Loucy (cell line): ENCODE results near the gene LRRK1.

Experiments
- H2AFZ ChIP-seq: fragments of 200-600 bp; sonication (generic); 2 replicates; pipeline ENCODE4 v1.6.0; 2016; ENCODE audit warnings: antibody characterized with exemption, mild to moderate bottlenecking, low read length, moderate library complexity
- H3F3A ChIP-seq: fragments of 200-600 bp; 2 replicates; pipeline ENCODE4 v1.6.0; 2016; ENCODE audit warnings: antibody characterized with exemption, low read depth, mild to moderate bottlenecking
- H3K27me3 ChIP-seq: fragments of 200-600 bp; sonication (generic); 2 replicates; pipeline ENCODE4 v1.6.1; 2014; ENCODE audit warnings: low read length, mild to moderate bottlenecking; ENCODE audit not compliant: insufficient read depth, poor library complexity, severe bottlenecking
- H3K36me3 ChIP-seq: fragments of 200-600 bp; sonication (generic); 2 replicates; pipeline ENCODE4 v1.6.1; 2016; ENCODE audit warnings: low read length; ENCODE audit not compliant: insufficient read depth
- H3K4me1 ChIP-seq: fragments of 200-600 bp; sonication (generic); 2 replicates; pipeline ENCODE4 v1.5.1; 2014; ENCODE audit warnings: low read length, mild to moderate bottlenecking; ENCODE audit not compliant: insufficient read depth, poor library complexity, severe bottlenecking
- H3K4me2 ChIP-seq: fragments of 200-600 bp; sonication (generic); 2 replicates; pipeline ENCODE4 v1.6.0; 2014; ENCODE audit warnings: antibody characterized with exemption, low read length, low read depth, mild to moderate bottlenecking; ENCODE audit not compliant: poor library complexity, severe bottlenecking
- H3K4me3 ChIP-seq: fragments of 200-600 bp; sonication (generic); 2 replicates; pipeline ENCODE4 v1.5.1; 2014; ENCODE audit warnings: low read length, mild to moderate bottlenecking, mixed read lengths; ENCODE audit not compliant: poor library complexity, severe bottlenecking
- H3K79me2 ChIP-seq: fragments of 200-600 bp; sonication (generic); 2 replicates; pipeline ENCODE4 v1.6.1; 2014; ENCODE audit warnings: low read length; ENCODE audit not compliant: insufficient read depth
- H3K9ac ChIP-seq: fragments of 200-600 bp; sonication (generic); 2 replicates; pipeline ENCODE4 v1.6.0; 2014; ENCODE audit warnings: mild to moderate bottlenecking, low read depth, low read length, moderate library complexity; ENCODE audit not compliant: poor library complexity, severe bottlenecking
- H3K9me2 ChIP-seq: fragments of 200-600 bp; sonication (generic); replicated peaks from 2 replicates; pipeline ENCODE4 v1.6.1; 2016; ENCODE audit warnings: low read depth, low read length, mixed read lengths
- H3K9me3 ChIP-seq: fragments of 200-600 bp; sonication (generic); 2 replicates; pipeline ENCODE4 v1.6.1; 2014; ENCODE audit warnings: mild to moderate bottlenecking, antibody characterized with exemption, low read length, low read depth; ENCODE audit not compliant: insufficient read depth
- H4K20me1 ChIP-seq: fragments of 200-600 bp; sonication (generic); 2 replicates; pipeline ENCODE4 v1.6.0; 2014; ENCODE audit warnings: antibody characterized with exemption, low read length, mild to moderate bottlenecking; ENCODE audit not compliant: insufficient read depth, poor library complexity, severe bottlenecking
- CTCF ChIP-seq: fragments of 200-600 bp; sonication (generic); conservative IDR thresholded peaks from 2 replicates; pipeline ENCODE4 v1.5.1; 2014; ENCODE audit warnings: mild to moderate bottlenecking, antibody characterized with exemption, low read length
- EZH2phosphoT487 ChIP-seq: fragments of 200-600 bp; IDR thresholded peaks from 2 replicates; pipeline ENCODE4 v1.6.1; 2018; ENCODE audit warnings: antibody characterized with exemption, mild to moderate bottlenecking, moderate library complexity, borderline replicate concordance

The LRRK1 gene

GRCh38 chr15:101064795-101065569 lies 145.8 kb downstream of the LRRK1 start:
- H3K36me3 ChIP-seq = no peaks in the 10 kb centered on the region
- no peak overlapping the region for H2AFZ ChIP-seq
- no peaks in the 10 kb centered on the region for H3K27me3 ChIP-seq
- no peaks in the 10 kb centered on the region for H3K9me3 ChIP-seq
- H3K79me2 ChIP-seq = no peaks in the 10 kb centered on the region
- H4K20me1 ChIP-seq = no peaks in the 10 kb centered on the region
- TF ChIP-seq EZH2phosphoT487 = no peak
- no peak for TF ChIP-seq CTCF
- H3K9ac ChIP-seq = no peak overlapping the region
- no peaks in the 10 kb centered on the region for H3F3A ChIP-seq
- peaks cover 10% of the 10 kb centered on the region for H3K4me1 ChIP-seq
- no peak overlapping the region for H3K4me3 ChIP-seq
- H3K4me2 ChIP-seq = no peak overlapping the region
- no peaks in the 10 kb centered on the region for H3K9me2 ChIP-seq

- Histone ChIP-seq H3K4me3 (no peak overlapping the region), H2AFZ (no peak overlapping the region), H4K20me1 (no peaks in the 10 kb centered on the region), H3K9me3 (no peaks in the 10 kb centered on the region), H3K27me3 (no peaks in the 10 kb centered on the region), H3K79me2 (no peaks in the 10 kb centered on the region), H3K36me3 (no peaks in the 10 kb centered on the region), H3K9ac (no peak overlapping the region), H3K4me2 (no peak overlapping the region), H3K4me1 (peaks cover 17% of the 10 kb centered on the region), H3K9me2 (no peaks in the 10 kb centered on the region), H3F3A (no peaks in the 10 kb centered on the region)
- no peak for TF ChIP-seq EZH2phosphoT487
- TF ChIP-seq CTCF = no peak
Measured at GRCh38 chr15:101065570-101066221, 146.5 kb downstream of the LRRK1 start.

GRCh38 chr15:101066501-101067408 lies 147.6 kb downstream of the LRRK1 start:
- Histone ChIP-seq H3K27me3 (no peaks in the 10 kb centered on the region), H3K9ac (no peak overlapping the region), H3K9me3 (no peaks in the 10 kb centered on the region), H3F3A (no peaks in the 10 kb centered on the region), H3K36me3 (no peaks in the 10 kb centered on the region), H2AFZ (no peak overlapping the region), H3K9me2 (no peaks in the 10 kb centered on the region), H3K4me2 (no peak overlapping the region), H3K4me3 (no peak overlapping the region), H4K20me1 (no peaks in the 10 kb centered on the region), H3K79me2 (no peaks in the 10 kb centered on the region), H3K4me1 (peaks cover 23% of the 10 kb centered on the region)
- TF ChIP-seq EZH2phosphoT487 = no peak
- no peak for TF ChIP-seq CTCF
